Measurements from ENCODE around the gene AQP6.

The AQP6 gene

GRCh38 chr12:49943625-49943960, 29.2 kb upstream of the AQP6 start:
- no peak overlapping the region for H3K27ac ChIP-seq

GRCh38 chr12:49944046-49944445, 28.7 kb upstream of the AQP6 start:
- no peak overlapping the region for H3K27ac ChIP-seq
- TF ChIP-seq CTCF (IDR thresholded peaks at IDR 0.05) (no peak), ZFX (IDR thresholded peaks at IDR 0.05; ENCODE audit: borderline replicate concordance) (no peak)

More at GRCh38 chr12:49943625-49943960, 29.2 kb upstream of the AQP6 start:
- TF ChIP-seq ZFX (IDR thresholded peaks at IDR 0.05; ENCODE audit: borderline replicate concordance) (no peak), CTCF (IDR thresholded peaks at IDR 0.05) (no peak)

- no peak for TF ChIP-seq CTCF (IDR thresholded peaks at IDR 0.05)
- TF ChIP-seq ZFX (IDR thresholded peaks at IDR 0.05; ENCODE audit: borderline replicate concordance) = no peak
- H3K27ac ChIP-seq = no peak overlapping the region
Observed at GRCh38 chr12:49944718-49945117, 28.0 kb upstream of the AQP6 start.

- TF ChIP-seq ZFX (IDR thresholded peaks at IDR 0.05; ENCODE audit: borderline replicate concordance) = no peak
- TF ChIP-seq CTCF (IDR thresholded peaks at IDR 0.05) = peak; percentile 100
- no peak overlapping the region for H3K27ac ChIP-seq
Observed at GRCh38 chr12:49945394-49946080, 27.2 kb upstream of the AQP6 start.

GRCh38 chr12:49946086-49946485, 26.7 kb upstream of the AQP6 start:
- TF ChIP-seq CTCF (IDR thresholded peaks at IDR 0.05) (no peak), ZFX (IDR thresholded peaks at IDR 0.05; ENCODE audit: borderline replicate concordance) (no peak)
- no peak overlapping the region for H3K27ac ChIP-seq

- no peak overlapping the region for H3K27ac ChIP-seq
- TF ChIP-seq ZFX (IDR thresholded peaks at IDR 0.05; ENCODE audit: borderline replicate concordance) (no peak), CTCF (IDR thresholded peaks at IDR 0.05) (no peak)
Observed at GRCh38 chr12:49946497-49946896, 26.2 kb upstream of the AQP6 start.

- H3K27ac ChIP-seq = no peak overlapping the region
- no peak for TF ChIP-seq ZFX (IDR thresholded peaks at IDR 0.05; ENCODE audit: borderline replicate concordance)
- no peak for TF ChIP-seq CTCF (IDR thresholded peaks at IDR 0.05)
Observed at GRCh38 chr12:49947593-49948226, 25.0 kb upstream of the AQP6 start.
